Astrocyte (in vitro differentiated cells and primary cell): Measurements from ENCODE around the gene KCNQ5. TPM values are rescaled to one million over a fixed set of nuclear protein-coding genes. Genes with fewer than 3 reads are reported as not detected.

ENCODE experiments used
- DNase-seq: peaks from one replicate; pipeline ENCODE4 v3.0.0-alpha.2; 2010; ENCODE audit warnings: low read depth
- FAIRE-seq: peaks from 2 replicates; lab custom pipeline; 2011; peaks lifted over from hg19 to GRCh38; lab: Jason Lieb, UNC
- H2AFZ ChIP-seq: 2 replicates; pipeline ENCODE4 v1.6.0; 2012; ENCODE audit warnings: low read depth, low read length, inconsistent platforms
- H3K27ac ChIP-seq: 2 replicates; pipeline ENCODE4 v1.5.1; 2011; ENCODE audit warnings: low read depth, low read length, inconsistent platforms
- H3K27me3 ChIP-seq: 2 replicates; pipeline ENCODE4 v1.6.0; 2011; ENCODE audit warnings: low read length, inconsistent platforms; ENCODE audit not compliant: insufficient read depth
- H3K36me3 ChIP-seq: 2 replicates; pipeline ENCODE4 v1.5.1; 2011; ENCODE audit warnings: low read length, inconsistent platforms; ENCODE audit not compliant: insufficient read depth
- H3K4me1 ChIP-seq: 2 replicates; pipeline ENCODE4 v1.5.1; 2011; ENCODE audit warnings: low read length, inconsistent platforms; ENCODE audit not compliant: insufficient read depth
- H3K4me2 ChIP-seq: 2 replicates; pipeline ENCODE4 v1.6.0; 2012; ENCODE audit warnings: low read length, inconsistent platforms
- H3K4me3 ChIP-seq: 2 replicates; pipeline ENCODE4 v1.5.1; 2011; ENCODE audit warnings: low read depth, mild to moderate bottlenecking, low read length, inconsistent platforms; ENCODE audit not compliant: insufficient read depth
- H3K79me2 ChIP-seq: 2 replicates; pipeline ENCODE4 v1.6.0; 2012; ENCODE audit warnings: mild to moderate bottlenecking, low read length, inconsistent platforms; ENCODE audit not compliant: insufficient read depth
- H3K9ac ChIP-seq: 2 replicates; pipeline ENCODE4 v1.6.0; 2012; ENCODE audit warnings: mild to moderate bottlenecking, low read length, inconsistent platforms
- H3K9me3 ChIP-seq: 2 replicates; pipeline ENCODE4 v1.5.1; 2012; ENCODE audit warnings: low read depth, mild to moderate bottlenecking, low read length, inconsistent platforms; ENCODE audit not compliant: insufficient read depth
- H4K20me1 ChIP-seq: 2 replicates; pipeline ENCODE4 v1.6.0; 2012; ENCODE audit warnings: low read length, inconsistent platforms; ENCODE audit not compliant: insufficient read depth
- H3K27ac Mint-ChIP-seq: one replicate; pipeline ENCODE4 v1.8.0; 2021; ENCODE audit warnings: mild to moderate bottlenecking, mixed read lengths; ENCODE audit not compliant: unreplicated experiment
- H3K27me3 Mint-ChIP-seq: one replicate; pipeline ENCODE4 v1.8.0; 2021; ENCODE audit warnings: low read depth, mixed read lengths; ENCODE audit not compliant: unreplicated experiment
- H3K36me3 Mint-ChIP-seq: one replicate; pipeline ENCODE4 v1.8.0; 2021; ENCODE audit warnings: low read depth, mixed read lengths; ENCODE audit not compliant: unreplicated experiment
- H3K4me1 Mint-ChIP-seq: one replicate; pipeline ENCODE4 v1.8.0; 2021; ENCODE audit warnings: low read depth, mixed read lengths; ENCODE audit not compliant: unreplicated experiment
- H3K4me3 Mint-ChIP-seq: one replicate; pipeline ENCODE4 v1.8.0; 2021; ENCODE audit warnings: mild to moderate bottlenecking, moderate library complexity, mixed read lengths; ENCODE audit not compliant: unreplicated experiment
- H3K9me3 Mint-ChIP-seq: one replicate; pipeline ENCODE4 v1.8.0; 2021; ENCODE audit warnings: mild to moderate bottlenecking, mixed read lengths; ENCODE audit not compliant: unreplicated experiment
- CTCF ChIP-seq: IDR thresholded peaks from 2 replicates; pipeline ENCODE4 v1.5.1; 2011; ENCODE audit warnings: low read depth, mild to moderate bottlenecking, inconsistent platforms, low read length, moderate library complexity; ENCODE audit not compliant: insufficient read depth
- EZH2 ChIP-seq: IDR thresholded peaks from 2 replicates; pipeline ENCODE4 v1.6.1; 2012; ENCODE audit warnings: mild to moderate bottlenecking, low read length, inconsistent platforms; ENCODE audit not compliant: insufficient read depth
- total RNA-seq: library from RNA; stranded (reverse); gene quantifications from 2 replicates; pipeline ENCODE4 v1.2.1, GENCODE V29; 2021

KCNQ5 gene
- total RNA-seq, 1 donor from 2014 or later = 2.0 TPM

GRCh38 chr6:72944660-72945059 lies 322.8 kb downstream of the KCNQ5 start:
- H3K4me1 ChIP-seq = no peaks in the 10 kb centered on the region
- Mint-ChIP-seq H3K4me1 (peaks cover 3% of the 10 kb centered on the region), H3K27ac (no peak overlapping the region), H3K36me3 (no peaks in the 10 kb centered on the region), H3K4me3 (no peak overlapping the region), H3K9me3 (no peaks in the 10 kb centered on the region), H3K27me3 (no peaks in the 10 kb centered on the region)
- H3K36me3 ChIP-seq = no peaks in the 10 kb centered on the region
- no peak overlapping the region for H3K27ac ChIP-seq
- DNase-seq (no peak), FAIRE-seq (no peak)
- TF ChIP-seq EZH2 = no peak
- TF ChIP-seq CTCF = no peak
- no peaks in the 10 kb centered on the region for H4K20me1 ChIP-seq
- no peaks in the 10 kb centered on the region for H3K79me2 ChIP-seq
- no peaks in the 10 kb centered on the region for H3K9me3 ChIP-seq
- H3K9ac ChIP-seq = no peak overlapping the region
- no peak overlapping the region for H3K4me2 ChIP-seq
- no peak overlapping the region for H3K4me3 ChIP-seq
- H2AFZ ChIP-seq = no peak overlapping the region
- H3K27me3 ChIP-seq = no peaks in the 10 kb centered on the region

GRCh38 chr6:72946774-72947173 lies 324.9 kb downstream of the KCNQ5 start:
- H3K4me1 Mint-ChIP-seq = peaks cover 13% of the 10 kb centered on the region
- no peak for FAIRE-seq

More at GRCh38 chr6:72946774-72947173, 324.9 kb downstream of the KCNQ5 start:
- H2AFZ ChIP-seq = no peak overlapping the region
- no peaks in the 10 kb centered on the region for H3K27me3 ChIP-seq
- no peaks in the 10 kb centered on the region for H3K79me2 ChIP-seq
- DNase-seq = peak; percentile 27
- H3K36me3 ChIP-seq = no peaks in the 10 kb centered on the region
- no peak overlapping the region for H3K27ac Mint-ChIP-seq
- no peak overlapping the region for H3K4me2 ChIP-seq
- no peaks in the 10 kb centered on the region for H4K20me1 ChIP-seq
- no peak overlapping the region for H3K4me3 ChIP-seq
- H3K36me3 Mint-ChIP-seq = no peaks in the 10 kb centered on the region
- H3K4me3 Mint-ChIP-seq = no peak overlapping the region
- H3K9me3 Mint-ChIP-seq = no peaks in the 10 kb centered on the region
- no peak for TF ChIP-seq CTCF
- no peak for TF ChIP-seq EZH2
- no peak overlapping the region for H3K9ac ChIP-seq
- H3K4me1 ChIP-seq = peaks cover 5% of the 10 kb centered on the region
- H3K27ac ChIP-seq = no peak overlapping the region
- no peaks in the 10 kb centered on the region for H3K9me3 ChIP-seq
- H3K27me3 Mint-ChIP-seq = no peaks in the 10 kb centered on the region
